Frontal cortex (tissue), 4 donors: Measurements from ENCODE around the gene CBX5. TPM values are rescaled to one million over a fixed set of nuclear protein-coding genes. Genes with fewer than 3 reads are reported as not detected.
"Not testable (repeated sequence)": the region's sequence is repeated elsewhere in the genome, so short reads cannot be mapped to it uniquely, and the experiment has no call there.

Experiments
- DNase-seq, 2 donors: peaks; one replicate each; pipeline ENCODE4 v3.0.0; 2012; ENCODE audit warnings: low spot score in 2 of 2
- FAIRE-seq: peaks from 2 replicates; lab custom pipeline; 2012; peaks lifted over from hg19 to GRCh38; lab: Jason Lieb, UNC
- total RNA-seq: library from RNA; depleted of rRNA; stranded (reverse); fragments of >200 nt; gene quantifications from one replicate; pipeline ENCODE4 v1.2.3, GENCODE V29; 2014
- donor health status: control.
- donor health status: control.
- donor health status: control.

The CBX5 gene
- total RNA-seq, 1 donor from 2014 or later, result 83.2 TPM

DNA sequence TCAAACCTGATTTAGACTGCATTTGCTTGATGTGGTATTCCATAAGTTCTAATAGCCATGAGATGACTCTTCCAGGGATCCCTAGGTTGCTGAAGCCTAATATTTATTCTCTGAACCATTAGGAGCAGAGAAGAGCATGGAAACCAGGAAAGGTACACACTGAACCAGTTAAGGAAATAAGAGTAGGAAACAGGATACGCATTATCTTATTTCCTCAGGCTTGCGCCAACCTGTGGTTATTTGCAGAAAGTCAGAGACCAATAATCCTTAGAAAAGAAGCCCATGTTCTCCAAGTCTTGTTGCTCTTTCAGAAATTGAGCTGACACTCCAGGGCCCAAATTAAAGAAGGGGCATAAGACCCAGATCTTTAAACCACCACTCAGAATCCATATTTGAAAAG lies 49.4 kb downstream of the CBX5 start:
- DNase-seq (no peak), FAIRE-seq (no peak)

DNA sequence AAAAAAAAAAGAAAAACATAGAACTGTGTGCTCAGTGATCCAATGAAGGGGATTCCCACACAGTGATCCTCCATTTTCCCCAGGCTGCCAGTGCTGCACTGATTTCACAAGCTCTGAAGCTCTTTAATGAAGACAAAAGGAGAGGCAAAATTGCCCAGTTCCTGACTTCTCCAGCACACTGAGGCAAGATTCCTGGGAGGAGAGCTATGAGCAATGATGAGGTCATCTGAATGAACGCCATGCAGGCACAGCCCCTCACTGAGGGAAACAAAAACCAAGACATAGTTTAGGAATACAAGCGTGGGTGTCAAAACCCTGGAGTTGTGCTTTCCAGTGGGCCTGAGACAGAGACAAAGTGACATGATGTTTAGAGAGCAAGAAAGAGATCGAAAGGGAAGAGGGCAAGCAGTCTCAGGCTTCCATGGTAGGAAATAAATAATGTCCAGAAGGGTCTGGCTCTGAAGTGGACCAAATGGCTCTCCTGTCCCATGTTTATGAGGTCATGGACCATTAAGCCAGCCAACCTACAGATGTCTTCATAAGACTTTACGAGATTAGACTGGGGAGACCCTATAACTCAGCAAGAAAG lies 50.2 kb downstream of the CBX5 start:
- no peak for FAIRE-seq
- DNase-seq, result no peak

DNA sequence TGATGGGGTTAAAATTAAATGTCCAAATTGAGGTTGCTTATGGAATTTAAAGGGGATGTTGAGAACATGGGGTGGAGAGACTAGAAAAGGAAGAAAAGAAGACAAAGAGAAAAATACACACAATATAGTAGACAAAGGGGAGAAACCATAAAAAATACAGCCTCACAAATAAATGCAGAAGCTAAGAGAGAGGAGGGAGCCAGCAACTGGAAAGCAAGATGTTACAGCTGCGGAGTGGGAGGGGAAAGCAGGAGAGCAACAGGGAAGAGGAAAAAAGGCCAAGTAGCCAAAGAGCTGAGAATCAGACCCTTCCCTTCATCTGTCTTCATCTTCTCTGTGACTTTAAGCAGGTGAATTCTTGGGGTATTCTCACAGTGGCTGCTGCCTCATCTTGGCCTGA lies 51.5 kb downstream of the CBX5 start:
- FAIRE-seq, result no peak
- no peak for DNase-seq

DNA sequence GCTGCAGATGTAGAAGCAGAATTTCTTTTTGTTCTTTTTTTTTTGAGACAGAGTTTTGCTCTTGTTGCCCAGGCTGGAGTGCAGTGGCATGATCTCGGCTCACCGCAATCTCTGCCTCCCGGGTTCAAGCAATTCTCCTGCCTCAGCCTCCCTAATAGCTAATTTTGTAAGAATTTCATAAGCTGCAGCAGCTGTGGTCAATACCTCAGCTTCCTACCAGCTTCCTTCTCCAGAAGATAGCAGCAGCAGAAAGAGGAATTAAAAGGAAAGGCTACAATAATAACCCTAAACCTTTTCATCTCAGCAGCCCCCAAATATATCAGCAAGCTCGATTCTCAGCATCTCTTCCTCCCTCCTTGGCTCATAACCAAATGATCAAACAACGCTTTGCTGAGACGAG lies 52.0 kb downstream of the CBX5 start:
- not testable (repeated sequence) for FAIRE-seq, DNase-seq

DNA sequence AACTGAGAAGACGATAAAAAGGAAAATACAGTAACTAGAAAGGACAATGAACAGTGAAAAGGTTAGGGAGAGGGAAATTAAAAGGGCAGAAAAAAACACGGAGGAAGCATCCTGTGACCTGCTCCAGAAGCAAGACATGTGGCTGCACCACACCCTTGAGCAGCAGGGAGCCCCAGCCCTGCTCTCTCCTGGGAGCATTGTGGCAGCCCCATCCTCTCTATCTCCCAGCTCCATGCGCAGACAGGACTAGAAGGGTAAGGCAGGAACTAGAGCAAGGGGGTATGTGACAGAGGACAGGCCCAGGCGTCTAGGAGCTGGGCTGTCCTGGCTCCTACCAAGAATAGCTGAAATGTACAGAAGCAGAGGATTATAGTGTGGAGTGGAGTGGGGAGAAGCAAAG lies 52.5 kb downstream of the CBX5 start:
- FAIRE-seq (no peak), DNase-seq (no peak)

DNA sequence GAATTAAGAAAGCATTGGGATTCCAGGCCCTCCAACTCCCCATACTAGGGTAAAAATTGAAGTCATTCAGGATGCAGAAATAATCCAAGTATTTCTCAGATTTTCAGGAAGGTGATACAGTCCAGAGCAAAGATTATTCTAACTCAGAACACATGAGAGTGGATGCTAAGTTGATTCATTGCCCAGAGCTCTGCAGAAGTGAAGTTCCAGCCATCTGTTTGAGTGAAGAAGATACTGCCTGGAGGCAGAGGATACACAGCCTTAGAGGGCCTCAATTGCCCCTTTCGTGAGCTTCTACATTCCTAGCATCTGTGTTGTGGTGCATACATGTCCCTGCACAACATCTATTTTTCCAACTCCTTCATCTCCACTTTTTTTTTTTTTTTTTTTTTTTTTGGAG lies 54.3 kb downstream of the CBX5 start:
- no peak for FAIRE-seq
- DNase-seq, result no peak

DNA sequence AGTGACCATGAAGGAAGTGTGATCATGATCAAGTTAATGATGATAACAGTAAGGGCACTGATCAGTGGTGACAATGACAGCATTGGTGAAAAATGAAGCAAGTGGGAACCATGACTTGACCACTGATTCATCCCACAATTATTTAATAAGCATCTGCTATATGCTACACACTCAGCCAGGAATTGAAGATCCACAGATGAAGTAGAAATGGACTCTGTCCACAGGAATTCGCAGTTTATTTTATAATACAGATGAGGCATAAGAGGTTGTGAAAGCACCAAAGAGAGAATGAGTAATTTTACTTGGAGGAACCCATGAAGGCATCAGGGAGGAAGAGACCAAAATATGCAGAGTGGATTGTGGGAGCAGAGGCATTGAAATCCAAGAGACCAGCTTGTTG lies 57.3 kb downstream of the CBX5 start:
- no peak for FAIRE-seq
- DNase-seq, result no peak

DNA sequence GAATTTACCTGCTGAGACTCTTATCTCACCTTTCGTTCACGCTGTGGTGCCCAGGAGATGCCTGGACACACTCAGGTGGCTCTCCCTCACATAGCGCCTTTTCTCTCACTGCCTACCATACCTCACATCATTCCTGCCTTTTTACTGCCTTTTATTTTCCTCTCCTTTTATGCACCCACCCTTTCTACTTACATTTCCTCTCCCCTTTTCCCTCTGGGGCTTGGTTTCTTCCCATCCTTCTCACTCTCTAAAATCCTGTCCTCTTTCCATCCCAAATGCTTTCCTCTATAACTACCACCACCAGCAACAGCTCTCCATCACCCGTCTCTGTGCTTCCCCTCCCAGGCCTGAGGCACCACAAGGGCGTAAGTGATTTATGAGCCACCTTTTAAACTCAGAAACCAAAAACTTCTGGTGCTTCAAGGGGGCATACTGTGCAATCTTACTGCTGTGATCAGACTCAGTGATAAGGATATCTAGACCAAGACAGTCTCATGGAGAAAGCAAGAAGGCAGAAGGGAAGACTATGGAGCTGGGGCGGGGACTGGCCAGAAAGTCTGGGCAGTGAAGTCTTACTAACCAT lies 58.4 kb downstream of the CBX5 start:
- no peak for FAIRE-seq

DNA sequence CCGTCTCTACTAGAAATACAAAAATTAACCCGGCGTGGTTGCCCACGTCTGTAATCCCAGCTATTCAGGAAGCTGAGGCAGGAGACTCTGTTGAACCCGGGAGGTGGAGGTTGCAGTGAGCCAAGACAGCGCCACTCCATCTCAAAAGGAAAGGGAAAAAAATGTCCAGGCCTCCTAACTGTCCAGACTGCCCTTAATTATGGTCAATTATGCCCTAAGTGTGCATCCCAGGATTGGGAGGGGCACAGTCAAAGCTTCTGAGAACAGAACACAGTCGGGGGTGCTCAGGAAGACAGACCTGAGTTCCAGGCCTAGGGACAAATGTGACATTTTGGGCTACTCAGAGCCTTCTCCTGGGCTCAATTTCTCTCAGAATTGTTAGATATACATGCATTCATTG lies 59.4 kb downstream of the CBX5 start:
- no peak for FAIRE-seq
- DNase-seq, result no peak

More for the DNA sequence above, 58.4 kb downstream of the CBX5 start:
- no peak for DNase-seq

DNA sequence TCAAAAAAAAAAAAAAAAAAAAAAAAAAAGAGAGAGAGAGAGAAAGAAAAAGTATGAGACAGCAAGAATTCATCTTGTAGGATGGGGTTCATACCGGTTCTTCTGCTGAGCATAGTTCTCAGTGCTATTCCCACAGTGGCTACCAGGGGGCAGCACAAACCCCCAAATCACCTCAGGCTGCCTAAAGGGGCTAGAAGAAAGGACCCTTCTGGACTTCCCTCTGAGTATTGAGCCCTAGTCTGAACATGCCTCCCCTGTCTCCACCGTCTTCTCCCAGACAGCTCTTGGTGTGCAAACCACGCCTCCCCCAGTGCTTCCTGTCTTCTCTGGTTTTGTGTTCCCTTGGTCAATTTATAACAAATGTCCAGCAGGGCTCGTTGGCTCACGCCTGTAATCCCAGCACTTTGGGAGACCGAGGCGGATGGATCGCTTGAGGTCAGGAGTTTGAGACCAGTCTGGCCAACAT lies 59.8 kb downstream of the CBX5 start:
- FAIRE-seq (no peak), DNase-seq (peak; percentile 45 to 60)

DNA sequence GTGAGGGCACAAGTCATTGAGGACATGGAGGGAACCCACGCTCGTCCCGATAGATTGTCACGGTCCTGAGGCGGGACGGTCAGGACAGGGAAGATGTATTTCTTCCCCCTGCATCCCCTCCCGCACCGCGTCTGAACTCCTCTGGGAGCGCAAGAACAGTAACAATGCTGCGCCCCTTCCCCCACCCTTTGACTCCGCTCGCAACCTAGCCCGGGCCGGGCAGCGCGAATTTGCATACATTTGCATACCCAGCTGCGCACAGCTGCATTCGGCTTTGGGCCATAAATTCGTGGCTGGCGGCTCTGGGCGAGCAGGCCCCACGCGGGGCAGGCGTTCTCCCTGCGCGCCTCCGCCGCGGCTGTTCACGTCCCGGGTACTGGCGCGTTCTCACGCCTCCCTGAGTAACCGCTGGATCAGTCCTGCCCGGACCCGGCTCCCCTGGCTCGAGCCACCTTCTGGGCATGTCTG lies 62.1 kb downstream of the CBX5 start:
- no peak for FAIRE-seq

DNA sequence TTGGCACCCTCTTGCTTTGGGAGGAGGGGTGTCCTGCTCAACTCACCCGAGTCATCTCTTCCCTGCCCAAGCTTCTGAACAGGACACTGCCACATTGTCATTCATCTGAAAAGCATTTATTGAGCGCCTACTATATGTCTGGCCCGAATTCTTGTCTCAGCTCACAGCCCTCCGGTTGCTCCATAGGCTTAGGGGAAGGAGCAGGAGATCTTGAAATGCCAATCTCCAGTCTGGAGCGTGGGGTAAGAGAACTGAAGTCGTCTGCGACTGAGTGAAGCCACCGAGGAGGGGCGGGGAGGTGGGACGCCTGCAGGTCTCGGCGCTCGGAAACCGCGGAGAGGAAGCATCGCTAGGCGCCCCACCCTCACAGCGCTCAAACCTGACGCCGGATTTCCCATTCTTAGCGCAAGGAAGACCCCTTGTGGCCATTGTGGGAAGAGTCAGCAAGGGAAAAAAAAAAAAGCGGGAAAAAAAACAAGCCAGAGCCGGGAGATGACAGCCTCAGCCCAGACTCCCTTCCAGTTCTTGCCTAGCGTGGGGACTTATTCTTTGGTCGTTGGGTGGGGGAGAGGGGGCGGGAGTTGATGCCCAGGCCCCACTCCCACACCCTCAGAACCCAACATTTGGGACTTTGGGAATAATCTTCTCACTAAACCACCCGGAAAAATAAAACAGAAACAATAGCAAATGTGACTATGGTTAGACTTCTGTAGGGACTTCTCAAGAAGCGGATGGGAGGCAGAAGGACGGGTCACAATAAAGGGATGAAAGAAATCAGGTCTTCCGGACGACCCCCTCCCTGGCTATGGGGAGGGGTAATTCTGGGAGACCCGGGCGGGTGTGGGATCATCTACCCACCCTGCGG lies 62.9 kb downstream of the CBX5 start:
- FAIRE-seq (no peak), DNase-seq (peak; percentile 76 to 77)

More for the DNA sequence above, 62.1 kb downstream of the CBX5 start:
- peak; percentile 50 to 53 for DNase-seq

DNA sequence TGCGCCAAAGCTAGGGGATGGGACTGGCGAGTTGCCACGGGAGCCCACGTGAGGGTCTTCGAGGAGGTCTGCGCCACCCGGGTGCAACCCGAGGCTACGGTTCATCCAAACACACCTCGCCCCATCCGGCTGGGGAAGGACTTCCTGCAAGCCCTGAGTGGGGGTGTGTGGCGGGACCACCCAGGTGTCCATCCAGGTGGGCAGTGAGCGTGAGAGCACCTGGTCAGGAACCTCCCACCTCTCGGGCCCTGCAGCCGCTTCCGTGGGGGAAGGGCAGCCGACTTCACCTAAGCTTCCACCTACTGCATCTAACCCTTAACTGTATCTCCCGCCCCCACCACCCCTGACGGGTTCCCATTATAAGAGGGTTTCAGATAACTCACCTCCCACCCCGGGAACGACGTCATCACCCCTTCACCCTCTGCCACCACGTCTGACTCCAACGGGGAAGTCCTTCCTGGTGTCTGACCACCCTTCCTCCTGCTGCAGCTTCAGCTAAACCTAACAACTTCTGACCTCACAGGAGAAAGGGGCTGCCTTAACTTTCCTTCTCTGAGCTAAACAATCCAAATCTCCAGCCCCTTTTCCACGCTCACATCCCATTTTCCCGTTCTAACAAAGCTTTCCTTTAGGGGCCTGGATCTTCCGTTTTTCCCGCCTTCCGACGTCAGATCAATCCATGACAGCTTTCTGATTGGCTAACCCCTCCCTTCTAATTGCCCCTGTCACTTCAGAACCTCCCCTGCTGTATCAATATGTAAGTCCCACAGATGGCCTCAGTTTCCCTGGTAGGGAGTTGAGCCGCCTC lies 63.7 kb downstream of the CBX5 start:
- DNase-seq (no peak), FAIRE-seq (no peak)

DNA sequence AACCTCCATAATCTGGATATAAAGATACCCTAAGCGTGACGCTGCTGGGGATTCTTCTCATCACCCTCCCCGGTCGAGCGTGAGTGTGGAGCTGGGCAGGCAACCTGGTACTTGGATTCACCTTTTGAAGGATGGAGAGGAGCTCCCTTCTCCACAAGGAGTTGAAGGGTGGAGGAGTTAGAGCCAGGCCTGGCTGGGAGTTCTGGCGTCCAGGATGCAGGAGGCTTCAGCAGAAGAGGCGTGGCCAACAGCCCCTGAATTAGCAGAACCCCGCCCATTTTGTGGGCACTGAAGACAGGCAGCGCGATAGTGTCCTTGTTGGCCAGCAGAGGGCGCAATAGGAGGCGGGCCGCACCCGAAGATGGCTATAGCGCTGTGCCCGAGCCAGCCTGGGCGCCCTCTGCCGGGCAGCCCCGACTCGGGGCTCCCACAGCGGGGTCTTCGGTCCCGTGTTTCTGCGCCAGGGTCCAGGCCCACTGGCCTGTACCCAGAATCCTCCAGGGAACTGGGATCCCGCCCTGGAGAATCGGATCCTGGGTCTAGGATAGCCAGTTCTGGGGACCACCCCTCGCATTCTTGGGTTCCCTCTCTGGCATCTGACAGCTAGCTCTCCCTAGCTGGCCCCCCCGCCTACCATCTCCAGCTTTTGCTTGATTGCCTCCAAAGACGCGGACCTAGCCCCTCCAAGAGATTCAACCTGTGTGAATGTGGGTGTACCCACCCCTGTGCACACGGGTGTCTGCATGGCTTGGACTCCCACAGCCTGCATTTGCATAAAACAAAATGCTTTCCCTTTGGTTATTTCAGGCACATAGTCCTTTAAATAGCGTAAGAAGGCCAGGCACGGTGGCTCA lies 65.1 kb downstream of the CBX5 start:
- DNase-seq (peak; percentile 58 to 84), FAIRE-seq (no peak)

DNA sequence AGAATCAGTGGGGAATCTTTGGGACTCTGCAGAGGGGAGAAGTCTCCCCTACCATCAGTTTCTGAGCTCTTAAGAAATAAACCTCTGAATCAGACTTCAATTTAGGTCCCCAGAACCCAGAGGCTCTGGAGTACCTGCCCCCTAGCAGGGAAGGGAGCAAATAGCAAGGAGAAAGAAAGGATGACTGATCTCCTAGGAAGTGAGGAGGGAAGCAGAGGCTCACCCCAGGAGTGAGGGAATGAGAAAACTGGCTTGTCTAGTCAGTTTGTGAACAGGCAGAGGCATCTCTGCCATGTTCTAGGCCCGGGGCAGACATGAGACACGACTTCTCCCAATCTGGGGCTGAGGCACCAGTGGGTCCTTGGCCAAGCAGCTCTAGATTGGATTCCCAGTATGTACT lies 66.8 kb downstream of the CBX5 start:
- no peak for DNase-seq
- FAIRE-seq, result no peak

DNA sequence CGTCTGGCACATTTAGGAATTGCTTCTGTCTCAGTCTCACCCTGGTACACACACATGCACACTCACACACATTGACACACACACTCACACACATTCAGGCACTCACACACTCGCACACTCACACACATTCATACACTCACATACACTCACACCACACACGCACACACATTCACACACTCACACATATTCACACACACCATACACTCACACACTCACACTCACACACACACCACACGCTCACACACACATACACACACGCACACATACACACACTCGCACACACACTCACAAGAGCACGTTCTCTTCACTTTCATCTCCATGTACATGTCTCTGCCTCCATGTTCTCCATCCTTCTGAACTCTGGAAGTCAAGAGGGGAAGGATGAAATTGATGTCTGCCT lies 68.0 kb downstream of the CBX5 start:
- DNase-seq, result no peak
- FAIRE-seq, result no peak

DNA sequence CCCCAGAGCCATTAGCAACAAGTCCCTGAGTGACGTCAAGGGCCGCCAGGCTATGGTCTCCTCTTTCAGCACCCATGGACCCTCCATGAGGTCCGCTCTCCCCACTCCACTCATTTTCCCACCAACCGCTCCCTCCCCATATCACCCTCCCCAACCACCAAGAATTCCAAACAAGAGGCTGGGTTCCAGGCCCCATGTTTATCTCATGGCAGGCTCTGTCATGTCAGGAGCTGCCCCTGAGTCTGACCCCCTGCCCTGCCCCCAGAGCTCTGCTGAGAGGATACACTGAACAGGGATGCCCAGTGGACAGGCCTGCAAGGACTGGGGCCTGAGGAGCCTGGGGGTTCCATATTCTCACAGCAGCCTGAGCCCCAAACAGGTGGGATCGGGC lies 69.5 kb downstream of the CBX5 start:
- no peak for FAIRE-seq

DNA sequence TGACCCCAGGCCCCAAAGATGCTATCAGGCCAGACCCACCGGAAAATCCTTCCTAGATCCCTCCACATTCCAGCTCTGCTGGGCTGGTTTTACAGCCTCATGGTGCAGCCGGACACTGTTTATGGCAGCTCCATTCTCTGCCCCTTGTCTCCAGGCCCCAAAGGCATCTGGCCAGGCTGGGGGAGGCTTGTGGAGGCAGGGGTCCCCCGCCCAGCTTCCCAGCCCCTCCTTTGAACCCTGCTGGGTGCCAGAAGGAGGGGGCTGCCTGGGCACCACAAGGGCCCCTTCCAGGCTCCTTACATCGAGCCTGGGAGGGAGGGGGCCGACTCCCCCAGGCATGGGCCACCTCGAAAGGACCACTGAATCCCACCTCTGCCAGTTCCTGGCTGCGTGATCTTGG lies 71.3 kb downstream of the CBX5 start:
- DNase-seq (no peak), FAIRE-seq (no peak)

More for the DNA sequence above, 69.5 kb downstream of the CBX5 start:
- no peak for DNase-seq
